HepG2 (cell line): ENCODE results near the gene MRPL38. TPM values are rescaled to one million over a fixed set of nuclear protein-coding genes. Genes with fewer than 3 reads are reported as not detected.

ENCODE experiments used
- CCAR2 ChIP-seq: fragments of 200-400 bp; formaldehyde crosslinking; optimal IDR thresholded peaks from 2 replicates; pipeline ENCODE3; 2018; ENCODE audit warnings: low read depth, mild to moderate bottlenecking, low read length, moderate library complexity
- HCFC1 ChIP-seq: fragments of 150-350 bp; IDR thresholded peaks from 2 replicates; pipeline ENCODE4 v1.6.1; 2014; ENCODE audit warnings: low read depth, low read length
- HDAC1 ChIP-seq: sonication (generic); formaldehyde crosslinking; IDR thresholded peaks from 2 replicates; pipeline ENCODE4 v1.5.1; 2020; ENCODE audit warnings: mild to moderate bottlenecking, missing genetic modification reagents
- HIC2 ChIP-seq: sonication (generic); formaldehyde crosslinking; IDR thresholded peaks from 2 replicates; pipeline ENCODE4 v1.9.0; 2022; ENCODE audit warnings: low read depth, missing genetic modification reagents
- MZF1 ChIP-seq: sonication (generic); formaldehyde crosslinking; IDR thresholded peaks from 2 replicates; pipeline ENCODE4 v1.8.1; 2023; ENCODE audit warnings: mild to moderate bottlenecking, missing genetic modification reagents, borderline replicate concordance
- PAXIP1 ChIP-seq: sonication (generic); formaldehyde crosslinking; conservative IDR thresholded peaks from 2 replicates; pipeline ENCODE4 v1.4.0; 2020; ENCODE audit warnings: mild to moderate bottlenecking, missing genetic modification reagents, moderate library complexity
- PRPF4 ChIP-seq: fragments of 200-400 bp; formaldehyde crosslinking; IDR thresholded peaks from 2 replicates; pipeline ENCODE4 v1.6.1; 2016; ENCODE audit warnings: low read length, low read depth; ENCODE audit not compliant: poor library complexity, severe bottlenecking
- SRF ChIP-seq: IDR thresholded peaks from 2 replicates; pipeline ENCODE4 v1.6.1; 2011; ENCODE audit warnings: mild to moderate bottlenecking, low read depth, low read length, moderate library complexity
- ZBTB1 ChIP-seq: sonication (generic); formaldehyde crosslinking; IDR thresholded peaks from 2 replicates; pipeline ENCODE4 v1.4.0; 2020; ENCODE audit warnings: missing genetic modification reagents, borderline replicate concordance
- ZBTB7B ChIP-seq: sonication (generic); formaldehyde crosslinking; IDR thresholded peaks from 2 replicates; pipeline ENCODE4 v1.4.0; 2020; ENCODE audit warnings: missing genetic modification reagents
- ZHX1 ChIP-seq: sonication (generic); formaldehyde crosslinking; IDR thresholded peaks from 2 replicates; pipeline ENCODE4 v1.8.1; 2022; ENCODE audit warnings: low read depth, mild to moderate bottlenecking, missing genetic modification reagents
- ZNF124 ChIP-seq: sonication (generic); formaldehyde crosslinking; IDR thresholded peaks from 2 replicates; pipeline ENCODE4 v1.4.0; 2020; ENCODE audit warnings: missing genetic modification reagents
- ZNF333 ChIP-seq: sonication (generic); formaldehyde crosslinking; IDR thresholded peaks from 2 replicates; pipeline ENCODE4 v1.4.0; 2020; ENCODE audit warnings: mild to moderate bottlenecking, missing genetic modification reagents, borderline replicate concordance
- ZNF430 ChIP-seq: sonication (generic); formaldehyde crosslinking; IDR thresholded peaks from 2 replicates; pipeline ENCODE4 v1.9.0; 2021; ENCODE audit warnings: mild to moderate bottlenecking, missing genetic modification reagents
- ZNF44 ChIP-seq: sonication (generic); formaldehyde crosslinking; IDR thresholded peaks from 2 replicates; pipeline ENCODE4 v1.5.1; 2020; ENCODE audit warnings: mild to moderate bottlenecking, missing genetic modification reagents
- ZNF7 ChIP-seq: IDR thresholded peaks from 2 replicates; pipeline ENCODE4 v1.6.1; 2016; ENCODE audit warnings: missing biosample characterization, missing genetic modification reagents
- ZNF749 ChIP-seq: sonication (generic); formaldehyde crosslinking; IDR thresholded peaks from 2 replicates; pipeline ENCODE4 v1.8.0; 2022; ENCODE audit warnings: mild to moderate bottlenecking, missing genetic modification reagents, moderate library complexity, borderline replicate concordance
- polyA plus RNA-seq, 8 experiments: library from polyadenylated mRNA; depleted of rRNA in 3 of 8; stranded (reverse) in 7 of 8; unstranded in 1 of 8; fragments of >200 nt; fragmentation: Illumina TruSeq in 4 of 8; extraction: Trizol in 4 of 8; gene quantifications; 2 replicates each; pipeline versions ENCODE4 v1.2.1 to v1.2.3, GENCODE V29; 2011 to 2016; ENCODE audit warnings: low read depth in 4 of 8, missing spikeins in 1 of 8, mixed read lengths in 1 of 8; ENCODE audit not compliant: insufficient read depth in 1 of 8
- total RNA-seq, 5 experiments: library from RNA; depleted of rRNA; stranded (reverse); fragments of >200 nt; fragmentation: Illumina TruSeq; extraction: Trizol; gene quantifications; 2 replicates each; pipeline ENCODE4 v1.2.3, GENCODE V29; 2016; ENCODE audit warnings: low read depth in 1 of 5

MRPL38 gene
- total and polyA plus RNA-seq, 2 of the 13 experiments (the other 11 are each of a cell fraction or from before 2014, with no cell fraction given), result 83.7 to 125 TPM

- 0 out of 2 replicates have a peak, but pooled peaks have one; percentile 25 for TF ChIP-seq ZHX1 (CRISPR knock-in tag)
- no peak for TF ChIP-seq ZNF333 (CRISPR knock-in tag)
- no peak for TF ChIP-seq CCAR2
- TF ChIP-seq ZNF430, result no peak
- no peak for TF ChIP-seq HCFC1
- no peak for TF ChIP-seq ZNF124 (CRISPR knock-in tag)
- TF ChIP-seq MZF1 (CRISPR knock-in tag), result no peak
- TF ChIP-seq ZNF44, result no peak
- TF ChIP-seq HDAC1 (CRISPR knock-in tag), result 0 out of 2 replicates have a peak, but pooled peaks have one; percentile 23
- TF ChIP-seq HIC2 (CRISPR knock-in tag), result 0 out of 2 replicates have a peak, but pooled peaks have one; percentile 42
- TF ChIP-seq ZNF7, result no peak
- TF ChIP-seq PRPF4, result no peak
- peak; percentile 60; the same call in 1 of the 2 replicates for TF ChIP-seq ZBTB7B (CRISPR knock-in tag)
- no peak for TF ChIP-seq SRF
- TF ChIP-seq PAXIP1, result no peak
- TF ChIP-seq ZNF749 (CRISPR knock-in tag), result peak; percentile 46; the same call in 1 of the 2 replicates
- TF ChIP-seq ZBTB1 (CRISPR knock-in tag), result no peak; the same call in 1 of the 2 replicates
Observed at GRCh38 chr17:75895370-75896155, 9.1 kb downstream of the MRPL38 start (continued).
